Ovary (tissue), 9 donors: ENCODE measurements around the gene NDUFS5. TPM values are rescaled to one million over a fixed set of nuclear protein-coding genes. Genes with fewer than 3 reads are reported as not detected.

Experiments used
- DNase-seq, 5 donors: peaks; one replicate each; pipeline ENCODE4 v3.0.0-alpha.2; 2019 to 2020
- H3K27ac ChIP-seq, 2 donors: fragments of 200-600 bp; one replicate each; pipeline versions ENCODE4 v1.5.1 to v1.8.0; 2019 to 2022
- H3K27me3 ChIP-seq: fragments of 200-600 bp; one replicate; pipeline ENCODE4 v1.8.0; 2022
- H3K36me3 ChIP-seq: fragments of 200-600 bp; sonication (generic); one replicate; pipeline ENCODE4 v1.5.1; 2019
- H3K4me1 ChIP-seq: one replicate; pipeline ENCODE4 v1.8.1; 2013; ENCODE audit warnings: mild to moderate bottlenecking, moderate library complexity; ENCODE audit not compliant: insufficient read depth
- H3K4me3 ChIP-seq: fragments of 200-600 bp; sonication (generic); one replicate; pipeline ENCODE4 v1.5.1; 2017
- H3K9me3 ChIP-seq, 2 donors: fragments of 200-600 bp in 1 of 2; sonication (generic) in 1 of 2; one replicate each; pipeline versions ENCODE4 v1.5.1 to v1.8.1; 2013 to 2019; ENCODE audit warnings: mild to moderate bottlenecking in 1 of 2, moderate library complexity in 1 of 2
- EP300 ChIP-seq: sonication (generic); formaldehyde crosslinking; IDR thresholded peaks from one replicate; pipeline ENCODE4 v1.6.1; 2017; ENCODE audit warnings: antibody characterized with exemption
- POLR2A ChIP-seq: fragments of 450-650 bp; IDR thresholded peaks from one replicate; pipeline ENCODE4 v1.6.1; 2017; ENCODE audit warnings: antibody characterized with exemption, mild to moderate bottlenecking, moderate library complexity
- WGBS, 3 donors: extraction: QIAGEN DNeasy Blood & Tissue Kit in 1 of 3; methylation state at CpG; one replicate each; pipeline versions ENCODE4 v1.1.5 to v1.1.7; 2013 to 2017; 5-methylcytosine and 5-hydroxymethylcytosine counted together
- intact Hi-C, 4 donors: fragments of 100-400 bp; cut with DNase I; formaldehyde crosslinking; loops; one replicate each; pipeline versions ENCODE4 v1.11.0 to v1.15.1; 2022 to 2023
- polyA plus RNA-seq, 2 donors: library from polyadenylated mRNA; stranded (reverse); fragments of 200-250 nt in 1 of 2; fragments of 350-450 nt in 1 of 2; fragmentation: Illumina TruSeq in 1 of 2; extraction: RNeasy Lipid Tissue Mini Kit (QIAGEN cat#74804) in 1 of 2; gene quantifications; one replicate each; pipeline ENCODE4 v1.2.3, GENCODE V29; 2013 to 2014
- total RNA-seq, 7 donors: library from RNA; depleted of rRNA in 2 of 7; stranded (reverse); fragments of >200 nt in 2 of 7; fragmentation: NEBNext Ultra II Directional in 3 of 7; extraction: Animal tissue kit (Norgen Biotek cat#: 25700) in 3 of 7; gene quantifications; one replicate each; pipeline versions ENCODE4 v1.1.0 to v1.2.4, GENCODE V29; 2016 to 2023
- TF ChIP-seq, protein P1 (sequence below), 3 donors: fragments of 450-650 bp in 2 of 3; fragments of 200-600 bp in 1 of 3; IDR thresholded peaks; one replicate each; pipeline versions ENCODE4 v1.5.1 to v1.8.0; 2016 to 2022; ENCODE audit warnings: antibody characterized with exemption in 3 of 3, mild to moderate bottlenecking in 1 of 3
- donor health status: DM: no; HTN: no; CAD: no; lungs with moderate emphysema.
- donor health status: DM: no; HTN: no; CAD: no.
- donor health status: Bipolar disorder and iron deficiency.
- donor health status: DM: yes; HTN: yes; CAD: no.
- donor health status: DM: no; HTN: no; CAD: no.
- donor health status: DM: yes; HTN: yes; CAD: no.

Gene NDUFS5
- total and polyA plus RNA-seq, 9 donors, result 126 to 492 (median 206) TPM

DNA sequence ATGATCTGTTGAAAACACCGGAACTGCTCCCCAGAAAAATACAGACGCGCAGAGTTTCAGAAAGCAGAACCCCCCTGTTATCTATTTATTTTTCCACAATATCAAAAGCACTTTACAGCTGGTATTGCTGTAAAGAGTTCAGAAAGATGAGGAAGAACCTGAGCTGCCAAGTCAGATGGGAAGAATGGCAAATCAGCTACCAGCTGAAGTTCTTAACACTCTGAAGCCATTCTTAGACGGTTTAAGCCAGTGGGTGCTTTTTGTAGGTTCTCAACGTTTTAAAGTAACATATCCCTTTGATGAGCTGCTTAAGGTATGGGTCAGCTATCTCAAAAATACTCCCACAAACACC, 35.8 kb upstream of the NDUFS5 start:
- Histone ChIP-seq H3K4me3 (peak overlapping the region; percentile 99), H3K9me3 (no peaks in the 10 kb centered on the region), H3K27ac (peak overlapping the region; percentile 68 to 83), H3K27me3 (no peaks in the 10 kb centered on the region), H3K36me3 (no peaks in the 10 kb centered on the region), H3K4me1 (peaks cover 5% of the 10 kb centered on the region)
- DNase-seq, result no peak
- 19 to 30% (median 24%) methylated on average over 5 of the region's 5 CpGs for WGBS, 3 donors
- intact Hi-C loops, result loop anchor here in 2 of 4 donors (10.0 kb wide), 1 partner anchor 116 kb away; the partner anchor contains the start of gene MYCBP (in 2 of the 2)
- TF ChIP-seq EP300 (no peak), POLR2A (no peak)
- TF ChIP-seq, protein P1, sequence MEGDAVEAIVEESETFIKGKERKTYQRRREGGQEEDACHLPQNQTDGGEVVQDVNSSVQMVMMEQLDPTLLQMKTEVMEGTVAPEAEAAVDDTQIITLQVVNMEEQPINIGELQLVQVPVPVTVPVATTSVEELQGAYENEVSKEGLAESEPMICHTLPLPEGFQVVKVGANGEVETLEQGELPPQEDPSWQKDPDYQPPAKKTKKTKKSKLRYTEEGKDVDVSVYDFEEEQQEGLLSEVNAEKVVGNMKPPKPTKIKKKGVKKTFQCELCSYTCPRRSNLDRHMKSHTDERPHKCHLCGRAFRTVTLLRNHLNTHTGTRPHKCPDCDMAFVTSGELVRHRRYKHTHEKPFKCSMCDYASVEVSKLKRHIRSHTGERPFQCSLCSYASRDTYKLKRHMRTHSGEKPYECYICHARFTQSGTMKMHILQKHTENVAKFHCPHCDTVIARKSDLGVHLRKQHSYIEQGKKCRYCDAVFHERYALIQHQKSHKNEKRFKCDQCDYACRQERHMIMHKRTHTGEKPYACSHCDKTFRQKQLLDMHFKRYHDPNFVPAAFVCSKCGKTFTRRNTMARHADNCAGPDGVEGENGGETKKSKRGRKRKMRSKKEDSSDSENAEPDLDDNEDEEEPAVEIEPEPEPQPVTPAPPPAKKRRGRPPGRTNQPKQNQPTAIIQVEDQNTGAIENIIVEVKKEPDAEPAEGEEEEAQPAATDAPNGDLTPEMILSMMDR (IDR thresholded peaks at IDR 0.05), result no peak

DNA sequence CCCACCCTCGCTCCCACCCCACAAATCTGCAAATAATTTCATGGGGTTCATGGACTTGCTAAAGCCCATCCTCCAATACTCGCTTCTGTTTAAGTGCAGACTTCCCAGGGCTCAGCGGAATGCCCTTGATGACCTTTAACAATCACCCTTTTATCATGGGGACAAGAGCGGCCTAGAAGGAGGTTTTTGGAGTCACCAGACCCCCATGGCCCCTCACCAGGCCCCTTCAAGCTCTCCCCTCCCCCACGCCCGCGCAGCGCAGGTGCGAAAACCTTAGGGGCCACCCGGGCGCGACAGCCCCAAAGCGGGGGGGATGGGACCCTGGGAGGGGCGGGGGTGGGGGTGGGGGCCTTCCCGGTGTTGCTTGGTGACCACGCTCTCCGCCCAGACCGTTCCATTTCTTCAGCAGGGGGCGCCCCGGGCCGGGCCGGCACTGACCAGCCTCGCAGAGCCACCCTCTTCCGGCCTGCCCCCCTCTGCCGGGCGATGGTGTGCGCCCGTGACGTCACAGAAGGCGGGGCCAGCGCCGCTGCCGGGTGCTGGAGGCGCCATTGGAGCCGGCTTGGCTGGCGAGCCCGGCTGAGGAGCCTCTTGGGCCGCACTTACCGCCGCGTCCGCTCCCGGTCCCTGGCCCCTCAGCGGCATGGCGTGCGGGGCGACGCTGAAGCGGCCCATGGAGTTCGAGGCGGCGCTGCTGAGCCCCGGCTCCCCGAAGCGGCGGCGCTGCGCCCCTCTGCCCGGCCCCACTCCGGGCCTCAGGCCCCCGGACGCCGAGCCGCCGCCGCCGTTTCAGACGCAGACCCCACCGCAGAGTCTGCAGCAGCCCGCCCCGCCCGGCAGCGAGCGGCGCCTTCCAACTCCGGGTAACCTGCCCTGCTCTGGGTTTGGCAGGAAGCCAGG, 35.2 kb upstream of the NDUFS5 start, which contains the start of gene AKIRIN1:
Gene AKIRIN1, plus strand, starts transcription at position 539 of the 900 bp plus-strand sequence. Its CDS starts 105 bp downstream, at position 644.
- Histone ChIP-seq H3K4me3 (peak within 1 kb of the TSS; percentile 99), H3K9me3 (no peaks in the 10 kb centered on the region), H3K36me3 (no peaks in the 10 kb centered on the region), H3K4me1 (peaks cover 5% of the 10 kb centered on the region), H3K27me3 (no peaks in the 10 kb centered on the region), H3K27ac (peak within 1 kb of the TSS; percentile 68 to 83)
- intact Hi-C loops, result loop anchor here in 2 of 4 donors (10.0 kb wide), 1 partner anchor 116 kb away; the partner anchor contains the start of gene MYCBP (in 2 of the 2)
- TF ChIP-seq, protein P1 (IDR thresholded peaks at IDR 0.05), result peak in 2 of 3 donors; percentile 36 to 47
- TF ChIP-seq POLR2A (peak; percentile 97), EP300 (no peak)
- 1% methylated on average over 37 to 76 of the region's 76 CpGs for WGBS, 3 donors
- DNase-seq, result peak; percentile 98 to 99 (median 99)

DNA sequence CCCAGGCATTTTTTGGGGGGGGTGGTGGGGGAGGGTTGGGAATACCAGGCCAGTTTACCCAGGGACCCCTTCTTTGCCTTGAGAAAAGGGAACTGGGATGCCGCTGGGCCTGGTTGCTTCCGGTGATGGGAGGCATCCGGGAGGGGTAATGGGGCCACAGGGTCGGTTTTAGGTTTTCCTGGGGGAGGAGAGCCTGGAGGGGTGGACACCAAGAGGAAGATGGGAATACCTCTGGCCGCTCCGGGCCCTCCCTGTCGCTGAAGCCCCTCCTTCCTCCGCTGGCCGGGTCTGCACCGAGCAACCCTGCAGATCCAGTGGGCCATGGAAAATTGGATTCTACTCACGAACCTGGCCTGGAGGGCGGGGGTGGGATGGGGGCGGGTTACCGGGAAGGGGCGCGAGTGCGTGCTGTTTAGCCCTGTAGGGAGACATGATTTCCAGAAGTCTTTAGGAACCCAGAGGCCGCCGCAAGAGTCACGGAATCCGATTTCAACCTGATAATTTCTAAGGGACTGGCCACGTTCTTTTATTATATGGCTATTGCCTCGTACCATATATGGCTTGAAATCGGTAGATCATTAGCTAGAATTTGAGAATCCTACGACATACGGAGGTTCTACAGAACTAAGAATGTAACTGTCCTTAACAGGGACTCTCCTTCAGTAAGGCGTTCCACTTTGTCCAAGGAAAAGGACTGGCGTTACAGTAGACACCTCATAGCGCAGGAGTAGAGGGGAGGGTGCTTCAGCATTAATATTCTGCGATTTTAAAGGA, 34.3 kb upstream of the NDUFS5 start:
- Histone ChIP-seq H3K36me3 (no peaks in the 10 kb centered on the region), H3K27me3 (no peaks in the 10 kb centered on the region), H3K27ac (peak overlapping the region; percentile 68 to 83), H3K4me3 (peak overlapping the region; percentile 99), H3K9me3 (no peaks in the 10 kb centered on the region), H3K4me1 (peaks cover 5% of the 10 kb centered on the region)
- intact Hi-C loops, result loop anchor here in 2 of 4 donors (10.0 kb wide), 1 partner anchor 117 kb away; the partner anchor contains the start of gene MYCBP (in 2 of the 2)
- TF ChIP-seq POLR2A, result no peak
- no peak for TF ChIP-seq EP300
- TF ChIP-seq, protein P1 (IDR thresholded peaks at IDR 0.05), result no peak
- 0% methylated on average over 30 of the region's 30 CpGs for WGBS, 3 donors
- peak in 3 of 5 donors; percentile 36 to 62 (median 49) for DNase-seq
